ENCODE data around the gene HDLBP. TPM values are rescaled to one million over a fixed set of nuclear protein-coding genes. Genes with fewer than 3 reads are reported as not detected.

The HDLBP gene, protein sequence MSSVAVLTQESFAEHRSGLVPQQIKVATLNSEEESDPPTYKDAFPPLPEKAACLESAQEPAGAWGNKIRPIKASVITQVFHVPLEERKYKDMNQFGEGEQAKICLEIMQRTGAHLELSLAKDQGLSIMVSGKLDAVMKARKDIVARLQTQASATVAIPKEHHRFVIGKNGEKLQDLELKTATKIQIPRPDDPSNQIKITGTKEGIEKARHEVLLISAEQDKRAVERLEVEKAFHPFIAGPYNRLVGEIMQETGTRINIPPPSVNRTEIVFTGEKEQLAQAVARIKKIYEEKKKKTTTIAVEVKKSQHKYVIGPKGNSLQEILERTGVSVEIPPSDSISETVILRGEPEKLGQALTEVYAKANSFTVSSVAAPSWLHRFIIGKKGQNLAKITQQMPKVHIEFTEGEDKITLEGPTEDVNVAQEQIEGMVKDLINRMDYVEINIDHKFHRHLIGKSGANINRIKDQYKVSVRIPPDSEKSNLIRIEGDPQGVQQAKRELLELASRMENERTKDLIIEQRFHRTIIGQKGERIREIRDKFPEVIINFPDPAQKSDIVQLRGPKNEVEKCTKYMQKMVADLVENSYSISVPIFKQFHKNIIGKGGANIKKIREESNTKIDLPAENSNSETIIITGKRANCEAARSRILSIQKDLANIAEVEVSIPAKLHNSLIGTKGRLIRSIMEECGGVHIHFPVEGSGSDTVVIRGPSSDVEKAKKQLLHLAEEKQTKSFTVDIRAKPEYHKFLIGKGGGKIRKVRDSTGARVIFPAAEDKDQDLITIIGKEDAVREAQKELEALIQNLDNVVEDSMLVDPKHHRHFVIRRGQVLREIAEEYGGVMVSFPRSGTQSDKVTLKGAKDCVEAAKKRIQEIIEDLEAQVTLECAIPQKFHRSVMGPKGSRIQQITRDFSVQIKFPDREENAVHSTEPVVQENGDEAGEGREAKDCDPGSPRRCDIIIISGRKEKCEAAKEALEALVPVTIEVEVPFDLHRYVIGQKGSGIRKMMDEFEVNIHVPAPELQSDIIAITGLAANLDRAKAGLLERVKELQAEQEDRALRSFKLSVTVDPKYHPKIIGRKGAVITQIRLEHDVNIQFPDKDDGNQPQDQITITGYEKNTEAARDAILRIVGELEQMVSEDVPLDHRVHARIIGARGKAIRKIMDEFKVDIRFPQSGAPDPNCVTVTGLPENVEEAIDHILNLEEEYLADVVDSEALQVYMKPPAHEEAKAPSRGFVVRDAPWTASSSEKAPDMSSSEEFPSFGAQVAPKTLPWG (N-terminal part only)
- 715 and 908 TPM in 2 replicates for total RNA-seq (2021)
- Bru-seq, nascent RNA, result percentile 95 among the genes with signal in this experiment
- BruChase-seq, experiment 1, labeled RNA remaining after a 2-hour chase, result percentile 96 among the genes with signal in this experiment
- percentile 96 among the genes with signal in this experiment for BruChase-seq, experiment 2, labeled RNA remaining after a 6-hour chase
- long read RNA-seq, full-length matches to known transcripts, result 450 of 658 reads
- long read RNA-seq, partial matches to known transcripts, result 100 of 658 reads
- long read RNA-seq, other reads (novel, unspliced or antisense), result 108 of 658 reads

DNA sequence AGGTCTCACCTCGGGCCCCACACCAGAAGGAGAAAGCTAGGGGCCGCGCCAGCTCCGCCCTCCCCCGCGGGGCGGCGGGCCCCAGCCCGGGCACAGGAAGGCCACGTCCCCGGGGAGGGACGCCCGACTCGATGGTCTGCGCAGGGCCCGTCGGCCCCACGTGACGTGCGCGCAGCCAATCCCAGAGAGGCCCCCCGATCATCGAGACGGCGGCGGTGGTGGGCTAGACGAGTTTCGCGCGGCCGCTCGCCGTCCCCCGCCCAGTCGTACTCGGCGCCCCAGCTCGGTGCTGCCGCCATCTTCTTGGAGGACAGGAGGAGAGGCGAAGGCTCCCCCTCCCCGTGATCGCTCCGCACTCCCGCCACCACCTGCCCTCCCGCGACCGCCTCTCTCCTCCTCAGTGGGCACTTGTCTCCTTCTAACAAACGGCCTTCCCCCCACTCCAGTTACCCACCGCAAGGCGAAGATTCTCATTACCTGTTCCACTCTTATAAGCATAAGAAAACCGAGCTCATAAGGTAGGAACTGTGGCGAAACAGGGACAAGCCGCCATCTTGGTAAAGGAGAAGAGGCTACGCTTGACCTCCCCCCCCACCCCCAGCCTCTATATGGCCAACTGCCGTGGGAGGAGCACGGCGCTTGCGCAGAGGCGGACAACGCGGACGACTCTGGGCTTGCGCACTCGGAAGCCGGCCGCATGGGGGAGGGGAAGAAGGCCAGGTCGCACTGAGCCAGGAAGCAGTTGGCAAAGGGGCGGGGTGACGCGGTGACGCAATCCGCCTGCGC lies at the start of gene HDLBP:
TSS of gene HDLBP (minus strand) at position 580 of the 786 bp plus-strand sequence. CDS start 48,803 bp downstream, outside the sequence.
- peaks cover 64% of the 10 kb centered on the region for H4K20me1 ChIP-seq (ENCODE audit: insufficient read depth)
- H3K4me3 ChIP-seq, result peak within 1 kb of the TSS; percentile 95
- POLR2A ChIA-PET (ENCODE audit: unreplicated experiment), result interaction anchor here (0.6 to 1.3 kb wide), 15 partner anchors 10 to 1082 kb away, joined by 3 to 9 read pairs (median 5); partner anchors contain the start of genes DTYMK and PASK
- peaks cover 92% of the 10 kb centered on the region for H3K79me2 ChIP-seq (ENCODE audit: low read depth)
- H3K9me2 ChIP-seq (ENCODE audit: insufficient read depth), result no peaks in the 10 kb centered on the region
- intact Hi-C loops (cut with micrococcal nuclease; ENCODE audit: unreplicated experiment), result loop anchor here (1.0 to 5.0 kb wide), 6 partner anchors 42 to 417 kb away; partner anchors contain the start of genes FARP2, MTERF4 and STK25
- no peaks in the 10 kb centered on the region for H3K27me3 ChIP-seq (ENCODE audit: insufficient read depth, low read depth)
- peaks cover 4% of the 10 kb centered on the region for H3F3A ChIP-seq (ENCODE audit: insufficient read depth, low read depth)
- DNase-seq, result peak; percentile 95 to 100
- CTCF ChIA-PET, result interaction anchor here (0.5 to 0.6 kb wide), 3 partner anchors 134 to 215 kb away, joined by 3 to 7 read pairs (median 3); no protein-coding TSS in a partner anchor
- H3K4me2 ChIP-seq, result peak within 1 kb of the TSS; percentile 91
- TF ChIP-seq EZH2 (IDR thresholded peaks at IDR 0.05; ENCODE audit: low read depth), result no peak
- TF ChIP-seq, protein P1, sequence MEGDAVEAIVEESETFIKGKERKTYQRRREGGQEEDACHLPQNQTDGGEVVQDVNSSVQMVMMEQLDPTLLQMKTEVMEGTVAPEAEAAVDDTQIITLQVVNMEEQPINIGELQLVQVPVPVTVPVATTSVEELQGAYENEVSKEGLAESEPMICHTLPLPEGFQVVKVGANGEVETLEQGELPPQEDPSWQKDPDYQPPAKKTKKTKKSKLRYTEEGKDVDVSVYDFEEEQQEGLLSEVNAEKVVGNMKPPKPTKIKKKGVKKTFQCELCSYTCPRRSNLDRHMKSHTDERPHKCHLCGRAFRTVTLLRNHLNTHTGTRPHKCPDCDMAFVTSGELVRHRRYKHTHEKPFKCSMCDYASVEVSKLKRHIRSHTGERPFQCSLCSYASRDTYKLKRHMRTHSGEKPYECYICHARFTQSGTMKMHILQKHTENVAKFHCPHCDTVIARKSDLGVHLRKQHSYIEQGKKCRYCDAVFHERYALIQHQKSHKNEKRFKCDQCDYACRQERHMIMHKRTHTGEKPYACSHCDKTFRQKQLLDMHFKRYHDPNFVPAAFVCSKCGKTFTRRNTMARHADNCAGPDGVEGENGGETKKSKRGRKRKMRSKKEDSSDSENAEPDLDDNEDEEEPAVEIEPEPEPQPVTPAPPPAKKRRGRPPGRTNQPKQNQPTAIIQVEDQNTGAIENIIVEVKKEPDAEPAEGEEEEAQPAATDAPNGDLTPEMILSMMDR (conservative IDR thresholded peaks at IDR 0.05), result no peak
- BruUV-seq (replicated peaks), result no TSS peak
- peaks cover 31% of the 10 kb centered on the region for H3K36me3 ChIP-seq (ENCODE audit: low read depth)
- H3K27ac ChIP-seq, result peak within 1 kb of the TSS; percentile 96
- peaks cover 39% of the 10 kb centered on the region for H3K4me1 ChIP-seq (replicated peaks; ENCODE audit: insufficient read depth)
- no peaks in the 10 kb centered on the region for H3K9me3 ChIP-seq (ENCODE audit: insufficient read depth, low read depth)
- H2AFZ ChIP-seq, result peak within 1 kb of the TSS; percentile 90

DNA sequence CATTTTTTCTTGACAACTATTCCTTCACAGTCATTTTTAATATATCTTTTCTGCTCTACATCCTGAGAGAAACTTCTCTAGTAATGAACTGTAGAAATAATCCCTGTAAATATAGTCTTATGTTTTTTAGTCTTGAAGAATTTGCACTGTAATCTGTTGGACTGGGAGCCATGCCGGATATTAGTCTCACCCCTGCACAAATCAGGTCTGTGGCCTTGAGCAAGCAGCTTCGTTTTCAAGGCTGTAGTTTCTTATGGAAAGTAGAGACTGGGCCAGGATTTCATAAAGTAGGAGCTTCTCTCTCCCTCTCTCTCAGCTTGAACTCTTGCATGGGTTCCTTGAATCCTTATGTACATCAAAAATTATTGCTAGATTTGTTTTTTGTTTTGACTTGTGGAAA lies 49.3 kb upstream of the HDLBP start:
- no peaks in the 10 kb centered on the region for H3K9me2 ChIP-seq (ENCODE audit: insufficient read depth)
- ChIA-PET POLR2A (ENCODE audit: unreplicated experiment) (no interaction called here), CTCF (interaction anchor here (0.9 kb wide), 1 partner anchor 1131 kb away, joined by 4 read pairs; no protein-coding TSS in a partner anchor)
- 0 out of 2 replicates have a peak, but pooled peaks cover 15% of the 10 kb centered on the region for H3K36me3 ChIP-seq (ENCODE audit: low read depth)
- H3K79me2 ChIP-seq (ENCODE audit: low read depth), result peaks cover 85% of the 10 kb centered on the region
- H3K9me3 ChIP-seq (ENCODE audit: insufficient read depth, low read depth), result no peaks in the 10 kb centered on the region
- BruUV-seq (replicated peaks), result no TSS peak
- H3K27me3 ChIP-seq (ENCODE audit: insufficient read depth, low read depth), result no peaks in the 10 kb centered on the region
- intact Hi-C loops (cut with micrococcal nuclease; ENCODE audit: unreplicated experiment), result no loop called here
- no peak overlapping the region for H3K4me2 ChIP-seq
- peaks cover 10% of the 10 kb centered on the region; the same call in 1 of the 2 replicates for H3K4me1 ChIP-seq (replicated peaks; ENCODE audit: insufficient read depth)
- no peak for TF ChIP-seq EZH2 (IDR thresholded peaks at IDR 0.05; ENCODE audit: low read depth)
- TF ChIP-seq, protein P1 (conservative IDR thresholded peaks at IDR 0.05), result no peak
- H3F3A ChIP-seq (ENCODE audit: insufficient read depth, low read depth), result no peaks in the 10 kb centered on the region
- no peak for DNase-seq
- H3K4me3 ChIP-seq, result no peak overlapping the region
- no peak overlapping the region for H2AFZ ChIP-seq
- H3K27ac ChIP-seq, result 0 out of 2 replicates have a peak overlapping the region, but pooled peaks have one; percentile 9
- no peaks in the 10 kb centered on the region; the same call in 1 of the 2 replicates for H4K20me1 ChIP-seq (ENCODE audit: insufficient read depth)

Data from PC-9 (cell line).